ENCODE data around the gene LGMN. TPM values are rescaled to one million over a fixed set of nuclear protein-coding genes. Genes with fewer than 3 reads are reported as not detected.

The LGMN gene
- total and polyA plus RNA-seq, 2 experiments from 2014 or later = 60.0 to 83.5 TPM

DNA sequence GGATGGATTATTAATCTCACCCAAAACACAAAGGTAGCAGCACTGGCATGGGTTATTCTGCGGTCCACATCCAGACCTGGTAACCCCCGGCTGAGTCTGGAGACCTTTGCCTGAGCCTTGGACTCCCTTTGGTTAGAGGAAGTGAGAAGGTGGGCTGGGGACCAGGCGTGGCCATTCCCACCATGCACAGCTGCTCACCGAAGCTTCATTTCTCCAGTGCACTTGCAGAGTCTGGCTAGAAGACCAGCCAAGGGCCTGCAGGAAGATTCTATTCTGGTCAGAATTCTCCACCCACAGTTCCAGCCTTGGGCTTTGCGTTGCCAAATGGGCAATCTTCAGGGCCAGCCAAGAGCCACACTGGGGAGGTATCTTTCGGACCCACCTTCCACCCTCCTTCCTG, 73.0 kb downstream of the LGMN start:
- no peak for ATAC-seq
- no peaks in the 10 kb centered on the region for H3K79me2 ChIP-seq (replicated peaks; ENCODE audit: insufficient read depth)
- H3K27me3 ChIP-seq (ENCODE audit: insufficient read depth) = no peaks in the 10 kb centered on the region
- H3K36me3 ChIP-seq (ENCODE audit: insufficient read depth) = no peaks in the 10 kb centered on the region
- H2AFZ ChIP-seq = no peak overlapping the region
- H3K4me3 ChIP-seq = no peak overlapping the region
- Mint-ChIP-seq H3K27ac (no peak overlapping the region), H3K36me3 (ENCODE audit: low read depth) (no peaks in the 10 kb centered on the region), H3K4me3 (no peak overlapping the region), H3K9me3 (no peaks in the 10 kb centered on the region; the same call in 2 of the 3 replicates), H3K4me1 (no peaks in the 10 kb centered on the region), H3K27me3 (ENCODE audit: insufficient read depth, low read depth, poor library complexity) (no peaks in the 10 kb centered on the region)
- H3K4me1 ChIP-seq (ENCODE audit: insufficient read depth) = no peaks in the 10 kb centered on the region
- H4K20me1 ChIP-seq (replicated peaks; ENCODE audit: insufficient read depth) = no peaks in the 10 kb centered on the region
- DNase-seq (ENCODE audit: low spot score) = no peak
- H3K9me2 ChIP-seq (ENCODE audit: insufficient read depth) = no peaks in the 10 kb centered on the region
- no peak for TF ChIP-seq JUNB (IDR thresholded peaks at IDR 0.05; ENCODE audit: unreplicated experiment)
- TF ChIP-seq POLR2AphosphoS5 (IDR thresholded peaks at IDR 0.05; ENCODE audit: low read depth) = no peak
- TF ChIP-seq EZH2 (IDR thresholded peaks at IDR 0.05; ENCODE audit: low read depth, unreplicated experiment) = no peak
- TF ChIP-seq, protein P1, sequence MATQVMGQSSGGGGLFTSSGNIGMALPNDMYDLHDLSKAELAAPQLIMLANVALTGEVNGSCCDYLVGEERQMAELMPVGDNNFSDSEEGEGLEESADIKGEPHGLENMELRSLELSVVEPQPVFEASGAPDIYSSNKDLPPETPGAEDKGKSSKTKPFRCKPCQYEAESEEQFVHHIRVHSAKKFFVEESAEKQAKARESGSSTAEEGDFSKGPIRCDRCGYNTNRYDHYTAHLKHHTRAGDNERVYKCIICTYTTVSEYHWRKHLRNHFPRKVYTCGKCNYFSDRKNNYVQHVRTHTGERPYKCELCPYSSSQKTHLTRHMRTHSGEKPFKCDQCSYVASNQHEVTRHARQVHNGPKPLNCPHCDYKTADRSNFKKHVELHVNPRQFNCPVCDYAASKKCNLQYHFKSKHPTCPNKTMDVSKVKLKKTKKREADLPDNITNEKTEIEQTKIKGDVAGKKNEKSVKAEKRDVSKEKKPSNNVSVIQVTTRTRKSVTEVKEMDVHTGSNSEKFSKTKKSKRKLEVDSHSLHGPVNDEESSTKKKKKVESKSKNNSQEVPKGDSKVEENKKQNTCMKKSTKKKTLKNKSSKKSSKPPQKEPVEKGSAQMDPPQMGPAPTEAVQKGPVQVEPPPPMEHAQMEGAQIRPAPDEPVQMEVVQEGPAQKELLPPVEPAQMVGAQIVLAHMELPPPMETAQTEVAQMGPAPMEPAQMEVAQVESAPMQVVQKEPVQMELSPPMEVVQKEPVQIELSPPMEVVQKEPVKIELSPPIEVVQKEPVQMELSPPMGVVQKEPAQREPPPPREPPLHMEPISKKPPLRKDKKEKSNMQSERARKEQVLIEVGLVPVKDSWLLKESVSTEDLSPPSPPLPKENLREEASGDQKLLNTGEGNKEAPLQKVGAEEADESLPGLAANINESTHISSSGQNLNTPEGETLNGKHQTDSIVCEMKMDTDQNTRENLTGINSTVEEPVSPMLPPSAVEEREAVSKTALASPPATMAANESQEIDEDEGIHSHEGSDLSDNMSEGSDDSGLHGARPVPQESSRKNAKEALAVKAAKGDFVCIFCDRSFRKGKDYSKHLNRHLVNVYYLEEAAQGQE (IDR thresholded peaks at IDR 0.05; ENCODE audit: unreplicated experiment) = no peak
- TF ChIP-seq ZNF331 (CRISPR knock-in tag; IDR thresholded peaks at IDR 0.05; ENCODE audit: low read depth) = no peak
- no peak for TF ChIP-seq CREB1 (CRISPR knock-in tag; IDR thresholded peaks at IDR 0.05; ENCODE audit: low read depth)
- TF ChIP-seq EZH2phosphoT487 (IDR thresholded peaks at IDR 0.05; ENCODE audit: unreplicated experiment) = no peak
- TF ChIP-seq ETS1 (IDR thresholded peaks at IDR 0.05) = no peak
- TF ChIP-seq, protein P2, sequence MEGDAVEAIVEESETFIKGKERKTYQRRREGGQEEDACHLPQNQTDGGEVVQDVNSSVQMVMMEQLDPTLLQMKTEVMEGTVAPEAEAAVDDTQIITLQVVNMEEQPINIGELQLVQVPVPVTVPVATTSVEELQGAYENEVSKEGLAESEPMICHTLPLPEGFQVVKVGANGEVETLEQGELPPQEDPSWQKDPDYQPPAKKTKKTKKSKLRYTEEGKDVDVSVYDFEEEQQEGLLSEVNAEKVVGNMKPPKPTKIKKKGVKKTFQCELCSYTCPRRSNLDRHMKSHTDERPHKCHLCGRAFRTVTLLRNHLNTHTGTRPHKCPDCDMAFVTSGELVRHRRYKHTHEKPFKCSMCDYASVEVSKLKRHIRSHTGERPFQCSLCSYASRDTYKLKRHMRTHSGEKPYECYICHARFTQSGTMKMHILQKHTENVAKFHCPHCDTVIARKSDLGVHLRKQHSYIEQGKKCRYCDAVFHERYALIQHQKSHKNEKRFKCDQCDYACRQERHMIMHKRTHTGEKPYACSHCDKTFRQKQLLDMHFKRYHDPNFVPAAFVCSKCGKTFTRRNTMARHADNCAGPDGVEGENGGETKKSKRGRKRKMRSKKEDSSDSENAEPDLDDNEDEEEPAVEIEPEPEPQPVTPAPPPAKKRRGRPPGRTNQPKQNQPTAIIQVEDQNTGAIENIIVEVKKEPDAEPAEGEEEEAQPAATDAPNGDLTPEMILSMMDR (conservative IDR thresholded peaks at IDR 0.05; ENCODE audit: low read depth in 2 of 2) = no peak
- TF ChIP-seq STAT1 (IDR thresholded peaks at IDR 0.05; ENCODE audit: unreplicated experiment) = no peak
- no peak for TF ChIP-seq NANOG (IDR thresholded peaks at IDR 0.05; ENCODE audit: borderline replicate concordance)
- no peak overlapping the region for H3K27ac ChIP-seq (ENCODE audit: low read depth)
- no peak overlapping the region for H3K4me2 ChIP-seq
- H3F3A ChIP-seq (replicated peaks; ENCODE audit: low read depth) = no peaks in the 10 kb centered on the region

Measured in GM23338 (cell line).